ENCODE data around the gene ZNF804B.

ZNF804B gene

DNA sequence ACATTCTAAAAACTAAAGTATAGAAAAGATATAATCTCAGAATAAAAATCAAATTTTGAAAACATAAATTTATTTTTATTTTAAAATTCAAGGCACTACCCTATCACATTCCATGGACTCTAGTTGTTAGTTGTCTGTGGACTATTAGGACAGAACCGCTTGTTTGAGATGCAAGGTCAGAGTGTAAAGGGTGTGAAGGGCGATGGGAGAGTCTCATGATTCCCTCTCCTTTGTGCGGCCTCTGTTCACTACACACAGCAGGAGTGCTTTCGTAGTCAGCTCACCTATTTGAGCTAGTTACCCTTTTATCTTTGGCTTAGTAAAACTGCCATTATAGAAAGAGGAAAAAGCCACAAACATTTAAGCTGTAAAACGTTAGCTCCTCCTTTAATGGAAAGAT is 225.8 kb downstream of the ZNF804B start:
- no peak for DNase-seq

DNA sequence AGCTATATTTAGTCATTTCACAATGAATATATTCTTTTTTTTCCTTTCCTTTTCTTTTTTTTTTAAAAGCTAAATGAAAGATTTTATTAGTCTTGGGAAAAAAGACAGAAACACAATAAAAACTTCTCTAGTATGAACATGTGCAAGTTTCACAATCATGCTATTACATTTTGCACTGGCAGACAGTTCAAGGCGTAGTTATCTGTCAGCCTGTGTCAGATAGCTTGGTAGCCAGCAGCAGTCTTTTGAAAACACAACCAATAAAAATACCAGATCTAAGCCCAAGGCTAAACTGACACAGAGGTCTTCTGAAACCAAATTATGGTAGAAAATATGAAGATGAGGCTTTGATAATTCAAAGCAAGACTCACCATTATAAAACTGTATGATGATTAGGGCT is 241.8 kb downstream of the ZNF804B start:
- no peak for DNase-seq

DNA sequence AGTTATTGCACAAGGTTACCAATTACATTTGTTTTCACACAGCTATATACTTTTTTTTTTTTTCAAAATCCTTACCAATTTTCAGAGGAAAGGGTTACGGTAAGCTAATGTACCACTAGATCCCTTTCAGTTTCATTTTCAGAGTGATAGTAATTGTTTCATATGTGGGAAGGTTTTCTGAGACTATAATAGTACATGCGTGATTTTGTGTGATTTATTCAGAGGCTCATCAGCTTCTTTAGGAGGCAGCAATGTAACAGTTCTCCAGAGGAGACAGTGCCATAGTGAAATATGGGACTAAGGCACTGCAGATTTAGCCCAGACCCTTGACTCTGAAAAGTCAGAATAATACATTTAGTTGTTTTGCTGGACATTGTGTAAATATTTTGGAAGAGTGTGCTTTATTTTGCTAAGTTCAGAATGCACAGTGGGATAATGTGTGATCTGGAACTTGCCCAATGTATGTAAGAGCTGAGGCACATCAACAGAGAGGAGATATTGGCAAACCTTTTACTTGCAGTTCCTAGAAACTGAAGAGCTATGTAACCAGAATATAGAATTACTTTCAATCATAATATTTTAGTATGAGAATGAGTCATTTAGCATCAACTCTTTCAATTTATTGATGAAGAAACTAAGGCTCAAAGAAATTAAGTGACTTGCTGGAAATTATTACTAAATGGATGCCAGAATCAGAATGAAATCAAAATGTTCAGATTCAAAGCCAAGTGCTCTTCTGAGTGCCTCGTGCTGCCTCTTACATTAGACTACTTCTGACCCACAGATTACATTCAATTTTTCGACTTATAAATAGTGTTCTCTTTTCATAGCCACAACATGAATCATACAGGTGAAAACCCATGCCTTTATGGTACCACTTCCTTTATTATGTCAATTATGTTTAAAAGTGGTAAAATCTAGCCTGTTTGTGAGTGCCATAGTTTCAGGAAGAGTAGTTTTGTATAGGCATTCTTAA is 243.8 kb downstream of the ZNF804B start:
- no peak for DNase-seq

DNA sequence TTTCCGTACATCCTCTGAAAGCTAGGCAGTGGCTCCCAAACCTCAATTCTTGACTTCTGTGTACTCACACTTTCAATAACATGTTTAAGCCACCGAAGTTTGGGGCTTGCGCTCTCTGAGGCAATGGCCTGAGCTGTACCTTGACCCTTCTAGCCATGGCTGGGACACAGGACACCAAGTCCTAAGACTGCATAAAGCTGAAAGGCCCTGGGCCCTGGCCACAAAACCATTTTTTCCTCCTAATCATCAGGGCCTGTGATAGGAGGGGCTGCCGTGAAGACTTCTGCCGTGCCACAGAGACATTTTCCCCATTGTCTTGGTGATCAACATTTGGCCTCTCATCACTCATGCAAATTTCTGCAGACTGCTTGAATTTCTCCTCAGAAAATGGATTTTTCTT is 252.5 kb downstream of the ZNF804B start:
- no peak for DNase-seq

DNA sequence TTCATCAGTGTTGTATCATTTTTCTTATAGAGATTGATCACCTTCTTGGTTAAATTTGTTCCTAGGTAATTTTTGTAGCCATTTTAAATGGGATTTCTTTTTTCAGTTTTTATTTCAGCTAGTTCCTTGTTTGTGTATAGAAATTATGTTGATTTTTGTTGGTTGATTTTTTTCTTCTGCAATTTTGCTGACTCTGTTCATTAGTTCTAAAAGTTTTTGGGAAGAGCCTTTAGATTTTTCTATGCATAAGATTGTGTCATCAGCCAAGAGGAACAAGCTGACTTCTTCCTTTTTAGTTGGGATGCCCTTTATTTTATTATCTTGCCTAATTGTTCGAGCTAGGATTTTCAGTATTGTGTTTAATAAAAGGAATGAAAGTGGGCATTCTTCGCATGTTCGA is 258.2 kb downstream of the ZNF804B start:
- DNase-seq: no peak

DNA sequence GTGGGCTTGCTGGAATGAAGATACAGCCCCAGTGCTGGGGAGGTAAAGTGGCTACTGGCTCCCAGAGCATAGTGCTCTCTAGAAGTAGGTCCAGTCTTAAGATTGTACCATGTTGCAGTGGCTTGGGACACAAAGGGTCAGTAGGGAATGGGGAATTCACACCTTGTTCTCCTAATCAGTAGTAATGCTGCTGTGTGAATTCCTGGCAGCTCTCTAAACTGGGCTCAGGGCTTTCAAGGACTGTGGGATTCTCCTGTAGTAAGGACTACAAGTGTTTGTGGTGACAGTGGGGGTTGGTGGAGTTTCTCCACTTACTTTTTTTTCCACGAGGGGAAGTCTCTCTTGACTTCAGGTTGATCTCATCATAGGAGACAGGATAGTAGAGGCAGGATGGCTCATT is 262.2 kb downstream of the ZNF804B start:
- no peak for DNase-seq

DNA sequence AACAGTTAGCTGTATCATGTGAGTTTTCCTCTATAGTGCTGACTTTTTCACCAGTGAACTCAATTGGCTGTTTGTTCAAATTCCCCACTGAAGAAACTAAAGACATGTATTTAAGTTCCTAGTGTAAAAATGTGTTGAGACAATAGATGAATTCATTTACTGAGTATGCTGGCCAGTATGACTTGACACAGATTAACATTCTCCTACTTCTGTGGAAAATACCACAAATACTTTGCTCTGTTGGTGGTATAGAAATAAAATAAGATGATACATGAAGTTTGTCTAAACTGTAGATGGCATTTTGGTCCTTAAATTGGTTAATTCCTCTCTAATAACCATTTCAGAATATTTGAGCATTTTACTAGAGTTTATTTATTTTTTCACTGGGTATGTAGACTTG is 263.7 kb downstream of the ZNF804B start:
- DNase-seq: no peak

DNA sequence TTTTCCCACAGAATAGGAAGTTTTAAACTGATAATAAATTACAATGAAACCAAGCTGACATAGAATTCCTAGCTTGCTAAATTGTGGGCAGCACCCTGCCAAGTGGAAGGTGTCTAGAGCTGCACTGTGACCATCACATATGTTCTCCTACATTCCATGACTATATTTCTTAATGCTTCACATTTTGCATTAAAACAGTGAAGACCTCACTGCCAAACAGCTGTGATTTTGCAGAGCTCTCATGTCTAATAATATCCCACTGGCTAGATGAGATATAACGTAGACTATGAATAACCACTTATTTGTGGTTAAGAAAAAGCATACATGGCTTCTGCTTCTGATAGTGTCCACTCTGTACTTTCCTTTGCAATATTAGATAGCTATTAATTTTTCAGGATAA is 264.4 kb downstream of the ZNF804B start:
- no peak for DNase-seq

DNA sequence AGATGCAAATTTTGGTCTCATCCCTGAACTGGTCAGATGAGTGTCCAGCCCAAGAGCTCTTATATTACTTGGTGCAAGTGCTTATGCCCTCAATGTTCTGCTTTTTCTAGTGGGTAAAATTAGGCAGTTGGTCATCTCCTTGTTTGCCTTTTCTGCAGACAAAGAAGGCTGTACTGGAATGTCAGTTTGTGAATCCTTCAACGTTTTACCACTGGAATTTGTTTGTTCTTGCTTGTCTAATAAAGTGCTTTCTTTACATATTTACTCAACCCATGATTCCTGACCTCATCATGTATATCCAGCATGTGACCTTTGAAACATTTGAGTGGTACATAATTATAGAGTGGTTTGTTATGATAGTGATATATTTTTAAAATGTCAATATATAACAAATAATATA is 268.3 kb downstream of the ZNF804B start:
- no peak for DNase-seq

DNA sequence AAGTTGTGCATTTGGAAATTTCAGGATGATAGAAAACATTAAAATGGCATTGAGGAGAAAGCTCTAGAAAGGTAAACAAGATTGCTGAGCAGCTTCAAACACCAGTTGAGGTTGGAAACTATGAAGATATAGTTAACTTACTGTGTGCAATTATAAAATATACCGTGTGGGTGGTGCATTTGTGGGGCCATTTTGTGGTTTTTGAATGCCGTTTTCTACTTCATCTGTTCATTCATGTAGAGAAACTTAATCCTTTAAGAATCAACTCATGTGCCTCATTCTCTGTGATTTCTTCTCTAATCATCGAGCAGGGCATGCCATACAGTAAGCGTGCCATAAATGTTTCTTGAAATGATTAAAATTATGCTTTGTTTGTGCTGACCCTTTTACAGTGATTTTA is 268.8 kb downstream of the ZNF804B start:
- DNase-seq: no peak

DNA sequence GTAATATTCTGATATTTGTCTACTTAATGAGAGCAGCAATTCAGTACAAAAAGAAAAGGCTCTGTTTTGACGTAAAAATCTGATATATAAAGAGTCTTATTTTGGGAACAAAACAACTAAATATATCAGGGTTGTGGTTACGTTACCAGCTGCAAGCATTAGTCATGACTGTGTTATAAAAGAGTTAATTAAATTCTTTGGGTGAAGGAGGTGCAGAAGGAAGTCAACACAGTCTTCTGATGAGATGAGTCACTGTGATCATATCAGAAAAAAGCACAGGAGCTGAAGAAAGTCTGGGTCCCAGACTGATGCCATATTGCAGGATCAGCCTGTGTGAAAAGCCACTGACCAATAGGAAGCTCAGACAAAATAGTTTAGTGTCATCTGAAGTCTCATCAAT is 270.4 kb downstream of the ZNF804B start:
- no peak for DNase-seq

DNA sequence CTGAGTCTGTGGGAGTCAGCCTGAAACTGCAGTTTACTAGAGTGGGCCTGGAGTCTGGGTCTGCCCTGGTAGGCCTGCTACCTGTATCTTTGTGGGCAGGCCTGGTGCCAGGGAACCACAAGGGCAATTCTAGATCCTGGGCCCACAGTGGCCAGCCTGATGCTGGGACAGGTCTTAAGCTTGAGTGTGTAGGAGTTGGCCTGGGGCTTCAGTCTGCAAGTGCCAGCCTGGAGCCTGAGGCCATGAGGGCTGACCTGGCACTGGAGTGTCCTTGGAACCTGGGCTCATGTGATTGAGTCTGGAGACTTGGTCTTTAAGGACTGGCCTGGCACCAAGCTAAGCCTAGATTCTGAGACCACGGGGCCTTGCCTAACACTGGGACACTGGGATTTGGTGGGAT is 281.7 kb downstream of the ZNF804B start:
- no peak for DNase-seq

DNA sequence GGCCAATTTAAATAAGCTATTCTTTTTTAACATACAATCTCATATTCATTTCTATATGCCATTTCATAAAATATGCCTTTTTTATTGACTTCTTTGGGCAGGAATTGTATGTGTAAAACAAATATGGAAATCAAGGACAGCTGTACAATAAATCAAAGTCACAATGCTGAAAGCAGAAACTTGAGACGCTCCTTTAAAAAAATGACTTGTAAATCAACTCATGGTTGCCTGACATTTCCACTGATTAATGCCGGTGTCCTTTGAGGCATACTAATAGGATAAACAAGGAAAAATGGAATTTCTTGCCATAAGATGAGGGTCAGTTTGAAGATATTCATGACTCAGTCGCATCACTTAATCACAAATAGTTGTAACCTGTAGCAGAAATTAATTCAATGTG is 283.4 kb downstream of the ZNF804B start:
- no peak for DNase-seq

DNA sequence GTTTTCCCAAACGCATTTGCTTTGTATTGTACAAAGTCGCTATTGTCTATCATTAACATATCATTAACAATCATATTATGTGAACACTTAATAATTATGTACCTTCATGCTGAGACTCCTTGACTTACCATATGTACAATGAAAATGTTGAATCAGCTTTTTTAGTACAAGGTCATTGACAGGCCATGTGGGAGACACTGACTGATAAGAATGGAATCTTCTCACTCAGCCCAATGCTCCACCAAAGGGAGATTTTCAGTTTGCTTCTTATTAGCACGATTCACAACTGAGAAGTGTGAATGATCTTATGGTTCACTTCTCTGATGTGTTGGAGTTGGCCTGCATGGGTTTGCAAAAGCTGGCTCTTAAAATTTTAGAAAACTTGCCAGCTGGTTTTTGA is 289.5 kb downstream of the ZNF804B start:
- no peak for DNase-seq

DNA sequence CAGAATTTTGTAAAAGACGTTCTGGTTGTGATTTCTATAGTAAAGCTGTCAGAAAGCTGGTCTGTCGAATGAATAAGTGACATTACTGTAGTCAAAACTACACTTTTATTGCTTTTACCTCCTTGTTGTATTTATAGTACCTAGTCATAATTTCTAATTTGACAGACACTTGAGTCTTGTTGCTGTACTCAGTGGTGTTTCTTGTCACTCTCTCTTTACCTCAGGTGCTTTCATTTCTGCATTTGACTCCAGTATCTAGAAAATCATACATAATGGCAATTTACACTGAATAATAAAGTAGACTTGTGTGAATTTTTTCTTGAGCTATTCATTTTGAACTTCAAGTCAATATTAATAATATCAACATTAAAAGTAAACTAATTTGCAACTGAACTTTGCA is 293.6 kb downstream of the ZNF804B start:
- DNase-seq: no peak

DNA sequence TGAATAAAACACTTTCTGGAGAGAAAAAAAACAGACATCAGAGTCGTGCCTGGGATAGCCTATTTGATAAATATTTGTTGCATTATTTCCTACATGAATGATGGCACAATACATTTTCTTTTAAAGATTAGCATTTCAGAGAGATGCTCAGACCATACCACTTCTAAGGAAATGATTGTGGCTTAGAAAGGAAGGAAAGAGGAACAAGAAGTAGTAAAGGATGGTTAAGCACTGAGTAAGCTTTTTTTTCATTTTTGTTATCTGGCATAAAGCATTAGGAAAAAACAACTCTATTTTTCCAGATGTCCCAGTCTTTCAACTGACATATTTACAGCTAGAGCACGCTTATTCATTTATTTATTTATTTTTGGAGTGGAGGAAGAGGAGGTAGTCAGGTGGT is 294.9 kb downstream of the ZNF804B start:
- DNase-seq: no peak

DNA sequence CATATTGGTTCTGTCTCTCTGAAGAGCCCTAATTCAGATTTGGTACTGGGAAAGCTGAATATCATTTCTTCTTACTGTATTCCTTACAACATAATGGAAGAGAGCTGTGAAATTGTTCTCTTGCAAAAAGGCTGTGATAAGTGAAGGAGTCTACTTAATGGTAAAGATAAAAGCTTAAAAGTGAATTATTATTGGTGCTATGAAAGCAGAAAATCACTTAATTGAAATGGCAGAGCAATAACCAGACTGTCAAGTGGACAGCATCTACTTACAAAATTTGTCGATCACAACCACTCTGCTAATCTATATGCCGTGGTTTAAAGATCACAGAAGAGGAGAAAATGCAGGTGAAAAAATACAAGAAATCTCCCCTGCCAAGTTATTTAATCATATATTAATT is 300.7 kb downstream of the ZNF804B start:
- DNase-seq: no peak

DNA sequence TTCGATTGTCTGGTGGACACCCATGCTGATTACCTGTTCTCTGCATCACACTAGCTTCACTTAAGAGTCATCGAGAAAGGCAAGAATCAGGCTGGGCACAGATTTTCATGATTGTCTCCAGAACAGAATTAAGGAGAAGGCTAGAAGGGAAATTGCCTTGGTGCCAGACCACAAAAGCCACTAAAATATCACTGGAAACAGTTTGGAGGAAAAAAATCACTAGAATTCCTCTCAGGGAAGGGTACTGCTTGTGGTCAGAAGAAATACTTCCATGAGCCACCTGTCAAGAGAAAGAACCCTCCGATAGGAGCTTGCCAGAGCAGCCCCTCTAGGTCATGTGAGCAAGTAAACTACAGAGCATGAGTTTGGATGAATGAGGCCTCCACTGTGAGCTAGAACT is 305.3 kb downstream of the ZNF804B start:
- no peak for DNase-seq

DNA sequence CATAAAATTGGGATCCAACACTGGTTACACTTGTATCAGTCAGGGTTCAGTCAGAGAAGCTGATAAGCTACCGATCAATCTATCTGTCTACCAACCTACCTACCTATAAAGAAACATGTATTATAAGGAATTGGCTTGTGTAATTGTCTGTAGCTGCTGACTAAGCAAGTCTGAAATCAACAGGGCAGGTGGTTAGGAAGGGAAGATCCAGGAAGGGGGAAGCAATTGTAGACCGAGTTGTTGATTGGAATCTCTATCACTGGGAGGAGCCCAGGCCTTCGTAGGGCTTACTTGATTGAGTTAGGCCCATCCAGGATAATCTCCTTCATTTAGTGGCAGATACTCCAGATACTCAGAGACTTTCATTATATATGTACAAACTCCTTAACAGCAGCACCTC is 307.5 kb downstream of the ZNF804B start:
- no peak for DNase-seq

DNA sequence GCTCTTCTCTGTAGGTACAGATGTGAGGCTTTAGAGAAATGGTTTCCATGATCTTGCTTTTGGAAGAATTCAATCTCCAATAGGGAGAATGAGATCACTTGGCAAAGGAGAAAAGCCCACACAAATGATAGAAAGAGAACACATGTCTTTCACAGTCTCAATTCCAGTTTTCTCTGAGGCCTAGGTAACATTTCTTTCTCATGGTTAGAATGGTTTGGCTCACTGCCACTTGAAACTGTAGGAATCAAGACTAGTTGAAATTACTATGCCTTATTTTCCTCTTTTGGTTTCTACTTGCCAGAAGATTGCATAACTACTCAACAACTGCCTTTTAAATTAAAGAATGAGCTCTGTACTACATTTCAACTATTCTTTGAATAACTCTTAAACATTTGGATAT is 312.6 kb downstream of the ZNF804B start:
- DNase-seq: no peak

DNA sequence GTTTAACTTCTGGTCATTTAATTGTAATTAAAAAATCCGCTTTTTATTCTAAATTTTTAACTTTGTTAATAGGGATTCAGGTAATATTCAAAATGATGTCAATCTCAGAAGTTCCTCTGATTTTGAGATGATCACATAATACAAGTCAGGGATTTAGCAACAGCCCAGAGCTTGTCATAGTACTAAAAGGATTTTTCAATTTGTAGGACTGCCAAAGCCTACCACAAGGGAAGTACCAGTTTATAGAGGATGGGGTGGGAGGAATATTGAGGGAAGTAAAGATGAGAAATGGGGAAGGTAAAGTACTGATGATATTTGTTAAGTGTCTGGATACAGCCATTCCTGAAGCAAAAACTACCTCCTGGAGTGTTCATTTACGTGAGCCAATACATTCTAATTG is 314.3 kb downstream of the ZNF804B start:
- no peak for DNase-seq

DNA sequence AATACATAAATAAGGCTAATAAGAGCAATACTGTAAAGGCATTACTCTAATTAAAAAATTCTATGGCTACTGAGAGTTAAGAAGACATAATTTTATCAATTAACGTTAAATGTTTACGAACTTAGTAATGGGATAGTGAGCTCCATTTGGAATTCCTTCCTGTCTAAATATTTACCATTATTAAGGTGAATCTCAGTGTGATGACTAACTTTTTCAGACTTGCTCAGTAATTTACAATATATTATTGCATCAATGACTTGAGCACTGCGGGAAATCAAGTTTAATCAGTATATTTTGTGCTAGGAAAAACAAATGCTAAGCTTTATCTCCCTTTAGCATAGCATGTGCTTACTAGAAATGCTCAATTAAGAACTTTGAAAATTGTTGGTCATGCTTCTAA is 318.5 kb downstream of the ZNF804B start:
- DNase-seq: no peak

DNA sequence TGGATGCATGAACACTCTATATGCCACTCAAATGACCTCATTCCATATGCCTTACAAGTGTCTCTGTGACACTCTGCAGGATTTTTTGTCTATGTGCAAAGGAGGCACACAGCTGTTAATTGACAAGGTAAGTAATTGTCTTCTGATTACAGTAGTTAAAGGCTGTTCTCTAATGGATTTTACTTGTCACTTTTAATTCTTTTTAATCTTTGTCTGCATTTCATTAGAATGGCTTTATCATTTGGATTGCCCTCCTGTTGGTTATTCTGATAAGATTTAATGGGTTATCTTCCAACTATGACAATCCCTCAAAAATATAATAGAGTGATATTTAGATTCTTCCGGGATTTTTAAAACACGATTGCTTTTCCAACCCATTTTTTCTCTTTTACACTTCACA is 326.1 kb downstream of the ZNF804B start:
- DNase-seq: no peak

DNA sequence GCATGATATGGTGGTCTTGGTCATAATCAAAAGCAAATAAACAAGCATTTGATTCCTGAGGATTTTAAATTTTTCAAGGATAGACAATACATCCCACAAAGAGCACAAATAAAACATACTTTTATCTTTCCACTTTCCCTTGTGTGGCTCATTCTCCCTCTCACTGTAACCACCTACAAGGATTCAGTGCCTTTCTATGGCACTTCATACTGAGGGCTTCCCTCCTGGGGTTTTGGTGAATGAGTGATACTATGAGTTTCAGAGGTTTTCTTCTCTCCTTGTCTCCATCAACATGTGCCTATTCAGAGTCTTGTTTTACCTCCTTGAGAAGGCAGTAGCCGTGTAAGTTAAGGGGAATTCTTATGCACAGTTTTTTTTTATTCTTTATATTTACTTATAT is 332.1 kb downstream of the ZNF804B start:
- DNase-seq: no peak

DNA sequence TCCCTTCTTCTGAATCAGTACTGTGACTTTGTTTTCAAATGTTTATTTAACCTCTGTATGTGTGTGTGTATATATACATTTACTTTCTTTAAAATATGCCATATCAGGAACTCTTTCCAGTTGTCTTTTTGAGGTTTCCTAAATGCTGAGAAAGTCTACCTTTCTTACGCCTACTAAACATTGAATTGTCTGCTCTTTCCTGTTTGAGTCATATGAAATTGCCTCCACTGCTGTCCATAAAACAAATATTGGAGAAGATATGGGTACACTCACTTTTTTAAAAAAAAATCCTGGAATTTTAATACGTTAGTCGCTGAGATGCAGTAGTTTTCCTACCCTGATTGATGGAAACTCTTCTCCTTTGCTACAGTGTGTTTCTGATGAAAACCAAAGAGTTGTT is 334.8 kb downstream of the ZNF804B start:
- DNase-seq: no peak

Measured in EL (cell line).